Measurements from ENCODE around the gene SPECC1. TPM values are rescaled to one million over a fixed set of nuclear protein-coding genes. Genes with fewer than 3 reads are reported as not detected.

SPECC1 gene
- total RNA-seq, 1 experiment from 2014 or later = 43.5 TPM

- no peak for TF ChIP-seq REST (IDR thresholded peaks at IDR 0.05; ENCODE audit: low read depth)
Measured at GRCh38 chr17:20046629-20047028, 37.5 kb downstream of the SPECC1 start (continued).

- H3K4me2 ChIP-seq (ENCODE audit: low read length) = no peak overlapping the region
- H3K36me3 ChIP-seq (ENCODE audit: control insufficient read depth in 1 of 2, insufficient read depth in 2 of 2, low read length in 2 of 2) = no peaks in the 10 kb centered on the region
- H2AFZ ChIP-seq (ENCODE audit: low read depth, low read length, poor library complexity, severe bottlenecking) = no peak overlapping the region
- ChIA-PET POLR2A (no interaction called here), RAD21 (ENCODE audit: low non-redundant PET in 1 of 2, low total read pairs in 2 of 2, uncharacterized antibody in 2 of 2, unreplicated experiment in 2 of 2) (no interaction called here), CTCF (no interaction called here)
- ATAC-seq (no peak), DNase-seq (ENCODE audit: low read depth, low spot score) (no peak)
- no peaks in the 10 kb centered on the region for H3K9me2 ChIP-seq (ENCODE audit: insufficient read depth)
- no TSS peak for BruUV-seq (replicated peaks)
- TF ChIP-seq CTCF (IDR thresholded peaks at IDR 0.05 in 2 of 3, conservative IDR thresholded peaks at IDR 0.05 in 1 of 3; ENCODE audit: borderline replicate concordance in 1 of 3, insufficient read depth in 1 of 3, low read depth in 2 of 3, low read length in 2 of 3) (no peak), EGR1 (IDR thresholded peaks at IDR 0.05; ENCODE audit: low read depth) (no peak), EZH2 (IDR thresholded peaks at IDR 0.05) (no peak), REST (IDR thresholded peaks at IDR 0.05; ENCODE audit: low read depth) (no peak), FOSL1 (IDR thresholded peaks at IDR 0.05; ENCODE audit: low read depth) (no peak)
- H3K9me3 ChIP-seq (ENCODE audit: control insufficient read depth in 1 of 2, insufficient read depth in 1 of 2, low read depth in 1 of 2, low read length in 2 of 2) = peaks cover 0 to 8% of the 10 kb centered on the region in 2 experiments; a peak in 1 of 4 replicates
- no peak overlapping the region for H3K27ac ChIP-seq (ENCODE audit: low read depth, low read length)
- intact Hi-C loops (cut with micrococcal nuclease) = no loop called here
- no peaks in the 10 kb centered on the region for H4K20me1 ChIP-seq (ENCODE audit: insufficient read depth)
- no peaks in the 10 kb centered on the region for H3K27me3 ChIP-seq (ENCODE audit: insufficient read depth, low read length)
- H3K9ac ChIP-seq (ENCODE audit: low read length) = no peak overlapping the region
- no peaks in the 10 kb centered on the region for H3K79me2 ChIP-seq (ENCODE audit: insufficient read depth, low read length)
- no peak overlapping the region for H3K4me3 ChIP-seq (replicated peaks in 1 of 2; ENCODE audit: low read depth in 1 of 2, low read length in 2 of 2)
- H3K4me1 ChIP-seq (ENCODE audit: control insufficient read depth in 1 of 2, insufficient read depth in 2 of 2, low read length in 2 of 2) = no peaks in the 10 kb centered on the region
Measured at GRCh38 chr17:20051624-20052023, 42.5 kb downstream of the SPECC1 start.

All from HCT116 (cell line).